Measurements from ENCODE around the gene SLC30A10. TPM values are rescaled to one million over a fixed set of nuclear protein-coding genes. Genes with fewer than 3 reads are reported as not detected.
"Not testable (repeated sequence)": the region's sequence is repeated elsewhere in the genome, so short reads cannot be mapped to it uniquely, and the experiment has no call there.

Gene SLC30A10
- total RNA-seq, 4 donors from 2014 or later, result not detected

DNA sequence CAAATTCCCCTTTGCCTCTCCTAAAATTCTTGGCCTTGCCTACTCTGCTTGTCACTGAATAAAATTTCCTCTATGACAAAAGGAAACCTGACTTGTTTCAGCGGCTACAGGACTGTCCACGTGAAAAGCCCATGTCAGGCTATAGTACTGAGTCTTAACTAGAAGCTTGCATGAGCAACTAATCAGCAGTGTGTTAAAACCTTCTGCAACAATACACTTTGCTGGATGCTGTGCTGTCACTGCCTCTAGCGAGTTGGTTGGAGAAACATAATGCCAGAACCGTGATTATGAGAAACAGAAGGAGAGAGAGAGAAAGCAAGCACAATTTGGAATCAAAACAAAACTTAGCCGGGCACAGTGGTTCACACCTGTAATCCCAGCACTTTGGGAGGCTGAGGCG is 25.7 kb upstream of the SLC30A10 start:
- Histone ChIP-seq H3K9me3 (no peaks in the 10 kb centered on the region), H3K36me3 (no peaks in the 10 kb centered on the region), H3K4me3 (no peak overlapping the region), H3K27me3 (no peaks in the 10 kb centered on the region), H3K27ac (no peak overlapping the region), H3K4me1 (no peaks in the 10 kb centered on the region)
- TF ChIP-seq POLR2A (IDR thresholded peaks at IDR 0.05), result no peak
- TF ChIP-seq, protein P1, sequence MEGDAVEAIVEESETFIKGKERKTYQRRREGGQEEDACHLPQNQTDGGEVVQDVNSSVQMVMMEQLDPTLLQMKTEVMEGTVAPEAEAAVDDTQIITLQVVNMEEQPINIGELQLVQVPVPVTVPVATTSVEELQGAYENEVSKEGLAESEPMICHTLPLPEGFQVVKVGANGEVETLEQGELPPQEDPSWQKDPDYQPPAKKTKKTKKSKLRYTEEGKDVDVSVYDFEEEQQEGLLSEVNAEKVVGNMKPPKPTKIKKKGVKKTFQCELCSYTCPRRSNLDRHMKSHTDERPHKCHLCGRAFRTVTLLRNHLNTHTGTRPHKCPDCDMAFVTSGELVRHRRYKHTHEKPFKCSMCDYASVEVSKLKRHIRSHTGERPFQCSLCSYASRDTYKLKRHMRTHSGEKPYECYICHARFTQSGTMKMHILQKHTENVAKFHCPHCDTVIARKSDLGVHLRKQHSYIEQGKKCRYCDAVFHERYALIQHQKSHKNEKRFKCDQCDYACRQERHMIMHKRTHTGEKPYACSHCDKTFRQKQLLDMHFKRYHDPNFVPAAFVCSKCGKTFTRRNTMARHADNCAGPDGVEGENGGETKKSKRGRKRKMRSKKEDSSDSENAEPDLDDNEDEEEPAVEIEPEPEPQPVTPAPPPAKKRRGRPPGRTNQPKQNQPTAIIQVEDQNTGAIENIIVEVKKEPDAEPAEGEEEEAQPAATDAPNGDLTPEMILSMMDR (IDR thresholded peaks at IDR 0.05), result no peak
- 86 to 87% methylated on average over 4 to 6 of the region's 6 CpGs for WGBS, 2 donors
- intact Hi-C loops (cut with DNase I), result no loop called here
- no peak for DNase-seq

GRCh38 chr1:219952361-219952760 is 24.0 kb upstream of the SLC30A10 start:
- DNase-seq, result no peak
- intact Hi-C loops (cut with DNase I), result no loop called here
- no peak for TF ChIP-seq POLR2A (IDR thresholded peaks at IDR 0.05)
- TF ChIP-seq, protein P1 (IDR thresholded peaks at IDR 0.05), result no peak
- no peak overlapping the region for H3K4me3 ChIP-seq
- no peaks in the 10 kb centered on the region for H3K36me3 ChIP-seq
- H3K27ac ChIP-seq, result no peak overlapping the region
- H3K9me3 ChIP-seq, result no peaks in the 10 kb centered on the region
- no peaks in the 10 kb centered on the region for H3K27me3 ChIP-seq
- H3K4me1 ChIP-seq, result no peaks in the 10 kb centered on the region

DNA sequence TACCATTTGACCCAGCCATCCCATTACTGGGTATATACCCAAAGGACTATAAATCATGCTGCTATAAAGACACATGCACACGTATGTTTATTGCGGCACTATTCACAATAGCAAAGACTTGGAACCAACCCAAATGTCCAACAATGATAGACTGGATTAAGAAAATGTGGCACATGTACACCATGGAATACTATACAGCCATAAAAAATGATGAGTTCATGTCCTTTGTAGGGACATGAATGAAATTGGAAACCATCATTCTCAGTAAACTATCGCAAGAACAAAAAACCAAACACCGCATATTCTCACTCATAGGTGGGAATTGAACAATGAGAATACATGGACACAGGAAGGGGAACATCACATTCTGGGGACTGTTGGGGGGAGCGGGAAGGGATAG is 20.9 kb upstream of the SLC30A10 start:
- H3K4me1 ChIP-seq; intact Hi-C loops (cut with DNase I); H3K9me3 ChIP-seq; H3K27me3 ChIP-seq; H3K4me3 ChIP-seq; H3K36me3 ChIP-seq; DNase-seq; H3K27ac ChIP-seq: not testable (repeated sequence)
- WGBS, 2 donors, result 92 to 94% methylated on average over 3 of the region's 5 CpGs

DNA sequence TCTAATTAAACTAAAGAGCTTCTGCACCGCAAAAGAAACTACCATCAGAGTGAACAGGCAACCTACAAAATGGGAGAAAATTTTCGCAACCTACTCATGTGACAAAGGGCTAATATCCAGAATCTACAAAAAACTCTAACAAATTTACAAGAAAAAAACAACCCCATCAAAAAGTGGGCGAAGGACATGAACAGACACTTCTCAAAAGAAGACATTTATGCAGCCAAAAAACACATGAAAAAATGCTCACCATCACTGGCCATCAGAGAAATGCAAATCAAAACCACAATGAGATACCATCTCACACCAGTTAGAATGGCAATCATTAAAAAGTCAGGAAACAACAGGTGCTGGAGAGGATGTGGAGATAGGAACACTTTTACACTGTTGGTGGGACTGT is 20.4 kb upstream of the SLC30A10 start:
- H3K4me3 ChIP-seq; H3K4me1 ChIP-seq; H3K27ac ChIP-seq; H3K36me3 ChIP-seq; H3K27me3 ChIP-seq; H3K9me3 ChIP-seq; DNase-seq; intact Hi-C loops (cut with DNase I): not testable (repeated sequence)
- WGBS, 2 donors, result 87 to 88% methylated on average over 3 of the region's 3 CpGs

- Histone ChIP-seq H3K27ac (no peak overlapping the region), H3K4me1 (no peaks in the 10 kb centered on the region), H3K36me3 (no peaks in the 10 kb centered on the region), H3K4me3 (no peak overlapping the region), H3K27me3 (no peaks in the 10 kb centered on the region), H3K9me3 (peaks cover 0 to 5% (median 0%) of the 10 kb centered on the region in 3 donors)
- intact Hi-C loops (cut with DNase I), result no loop called here
- TF ChIP-seq, protein P1 (IDR thresholded peaks at IDR 0.05), result no peak
- no peak for TF ChIP-seq POLR2A (IDR thresholded peaks at IDR 0.05)
- no peak for DNase-seq
These were observed 17.4 kb upstream of the SLC30A10 start for GRCh38 chr1:219945795-219946194.

- intact Hi-C loops (cut with DNase I), result no loop called here
- no peak overlapping the region for H3K27ac ChIP-seq
- 67 to 68% methylated on average over 2 of the region's 2 CpGs for WGBS, 2 donors
- H3K36me3 ChIP-seq, result no peaks in the 10 kb centered on the region
- no peak for DNase-seq
- H3K4me3 ChIP-seq, result no peak overlapping the region
- H3K4me1 ChIP-seq, result no peaks in the 10 kb centered on the region
- TF ChIP-seq POLR2A (IDR thresholded peaks at IDR 0.05), result no peak
- TF ChIP-seq, protein P1 (IDR thresholded peaks at IDR 0.05), result no peak
- peaks cover 0 to 5% (median 0%) of the 10 kb centered on the region in 3 donors for H3K9me3 ChIP-seq
- H3K27me3 ChIP-seq, result peaks cover 0 to 8% (median 0%) of the 10 kb centered on the region in 4 donors
These were observed 13.1 kb upstream of the SLC30A10 start for GRCh38 chr1:219941179-219942118.

All from esophagus squamous epithelium (tissue), 5 donors.